ENCODE measurements around the gene TAC4.

The TAC4 gene

GRCh38 chr17:49842371-49842770, 5.5 kb downstream of the TAC4 start:
- TF ChIP-seq ZFX (IDR thresholded peaks at IDR 0.05; ENCODE audit: borderline replicate concordance) (no peak), CTCF (IDR thresholded peaks at IDR 0.05) (no peak)
- no peak overlapping the region for H3K27ac ChIP-seq

GRCh38 chr17:49841548-49841947, 6.3 kb downstream of the TAC4 start:
- no peak overlapping the region for H3K27ac ChIP-seq
- TF ChIP-seq ZFX (IDR thresholded peaks at IDR 0.05; ENCODE audit: borderline replicate concordance) (no peak), CTCF (IDR thresholded peaks at IDR 0.05) (peak; percentile 23; the same call in 1 of the 2 replicates)

- no peak overlapping the region for H3K27ac ChIP-seq
- TF ChIP-seq ZFX (IDR thresholded peaks at IDR 0.05; ENCODE audit: borderline replicate concordance): no peak
- TF ChIP-seq CTCF (IDR thresholded peaks at IDR 0.05): no peak
Observed at GRCh38 chr17:49839455-49839854, 8.4 kb downstream of the TAC4 start.

- peak overlapping the region; percentile 65 for H3K27ac ChIP-seq
- TF ChIP-seq ZFX (IDR thresholded peaks at IDR 0.05; ENCODE audit: borderline replicate concordance) (no peak), CTCF (IDR thresholded peaks at IDR 0.05) (no peak)
Observed at GRCh38 chr17:49836111-49837030, 11.5 kb downstream of the TAC4 start.

GRCh38 chr17:49835472-49835871, 12.4 kb downstream of the TAC4 start:
- no peak for TF ChIP-seq CTCF (IDR thresholded peaks at IDR 0.05)
- no peak for TF ChIP-seq ZFX (IDR thresholded peaks at IDR 0.05; ENCODE audit: borderline replicate concordance)
- H3K27ac ChIP-seq: peak overlapping the region; percentile 65

GRCh38 chr17:49834118-49834743, 13.6 kb downstream of the TAC4 start:
- TF ChIP-seq ZFX (IDR thresholded peaks at IDR 0.05; ENCODE audit: borderline replicate concordance): no peak

GRCh38 chr17:49832840-49833599, 14.8 kb downstream of the TAC4 start:
- H3K27ac ChIP-seq: no peak overlapping the region
- TF ChIP-seq CTCF (IDR thresholded peaks at IDR 0.05) (no peak), ZFX (IDR thresholded peaks at IDR 0.05; ENCODE audit: borderline replicate concordance) (no peak)

More at GRCh38 chr17:49834118-49834743, 13.6 kb downstream of the TAC4 start:
- H3K27ac ChIP-seq: no peak overlapping the region
